Raji (cell line): Measurements from ENCODE around the gene CABLES1.

Source experiments
- POLR2A ChIP-seq: IDR thresholded peaks from 2 replicates; pipeline ENCODE4 v1.6.1; 2011; ENCODE audit warnings: low read depth, low read length, control low read depth; ENCODE audit not compliant: insufficient read depth

CABLES1 gene

DNA sequence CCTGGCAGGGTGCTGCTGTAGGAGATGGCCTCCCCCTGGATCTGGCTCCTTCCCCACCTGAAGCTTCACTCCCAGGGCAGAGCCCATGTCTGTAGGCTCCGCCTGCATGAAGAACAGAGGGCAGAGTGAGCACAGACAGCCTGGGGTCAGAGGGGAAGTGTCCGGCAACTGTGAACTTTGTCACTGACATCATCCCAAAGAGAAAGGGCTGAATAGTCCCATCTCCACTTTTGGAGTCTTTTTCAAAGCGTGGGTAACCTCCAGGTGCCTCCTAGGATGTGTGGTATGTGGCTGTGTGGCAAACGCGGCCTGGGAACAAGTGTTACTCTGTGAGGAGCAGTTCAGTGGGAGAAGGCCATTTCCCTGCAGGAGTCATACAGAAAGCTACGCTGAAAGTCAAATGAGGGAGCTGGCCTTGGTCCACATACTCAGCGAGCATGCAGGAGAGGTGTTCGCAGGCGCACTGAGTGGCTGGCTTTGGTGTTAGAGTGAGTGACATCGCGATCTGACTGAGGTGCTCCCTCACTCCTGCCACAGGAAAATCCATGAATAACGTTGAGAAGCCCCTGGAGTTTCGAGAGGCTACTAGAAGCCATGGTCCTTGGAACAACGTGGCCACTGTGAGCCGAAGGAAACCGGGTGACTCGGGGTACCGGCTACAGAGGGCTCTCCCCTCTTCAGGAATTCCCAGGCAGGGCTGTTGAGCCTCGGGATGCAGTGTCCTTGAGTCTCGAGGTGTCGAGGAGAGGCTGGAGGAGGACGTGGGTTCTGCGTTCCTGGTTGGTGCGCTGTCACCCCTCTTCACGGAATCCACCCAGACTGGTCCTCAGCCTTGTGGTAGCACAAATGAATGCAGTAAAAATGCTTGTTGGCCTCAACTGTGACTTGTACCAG is 54.7 kb downstream of the CABLES1 start:
- no peak for TF ChIP-seq POLR2A

- TF ChIP-seq POLR2A, result no peak
Observed at GRCh38 chr18:23191232-23191631, 55.9 kb downstream of the CABLES1 start.

- no peak for TF ChIP-seq POLR2A
Observed at GRCh38 chr18:23193742-23194141, 58.5 kb downstream of the CABLES1 start.

DNA sequence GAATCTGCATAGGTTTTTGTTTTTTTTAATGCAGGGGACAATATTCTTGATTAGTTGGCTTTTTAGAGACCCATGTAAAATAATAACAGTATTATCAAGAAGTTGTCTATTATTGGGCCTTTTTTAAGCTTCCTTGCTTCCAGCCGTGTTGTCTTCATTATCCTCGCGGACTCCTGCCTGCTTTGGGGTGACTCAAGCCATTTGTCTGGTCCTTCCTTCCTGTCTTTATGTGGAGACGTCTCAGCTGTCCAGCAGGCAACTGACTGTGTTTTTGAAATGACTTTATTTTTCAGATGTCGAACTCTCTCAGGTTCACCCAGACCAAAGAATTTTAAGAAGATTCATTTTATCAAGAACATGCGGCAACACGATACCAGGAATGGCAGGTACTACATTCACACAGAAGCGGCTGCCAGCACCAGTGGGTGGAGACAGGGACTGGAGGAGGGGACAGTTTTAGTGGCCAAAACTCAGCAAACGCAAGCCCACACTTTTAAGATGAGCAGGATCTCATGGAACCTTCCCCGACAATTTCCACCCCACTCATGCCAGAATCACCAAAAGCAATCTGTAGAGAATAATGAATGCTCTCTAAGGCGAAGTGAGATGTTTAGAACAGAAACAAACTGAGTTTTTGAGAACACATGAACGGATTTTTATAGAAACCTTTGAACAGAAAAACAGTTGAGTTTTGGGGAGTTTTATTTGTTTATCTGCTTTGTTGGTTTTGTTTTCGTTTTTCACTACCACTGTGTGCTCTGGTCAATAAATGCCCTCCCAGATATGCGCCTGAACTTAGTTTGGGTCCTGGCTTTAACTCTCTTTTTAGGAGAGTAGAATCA is 59.1 kb downstream of the CABLES1 start:
- no peak for TF ChIP-seq POLR2A

DNA sequence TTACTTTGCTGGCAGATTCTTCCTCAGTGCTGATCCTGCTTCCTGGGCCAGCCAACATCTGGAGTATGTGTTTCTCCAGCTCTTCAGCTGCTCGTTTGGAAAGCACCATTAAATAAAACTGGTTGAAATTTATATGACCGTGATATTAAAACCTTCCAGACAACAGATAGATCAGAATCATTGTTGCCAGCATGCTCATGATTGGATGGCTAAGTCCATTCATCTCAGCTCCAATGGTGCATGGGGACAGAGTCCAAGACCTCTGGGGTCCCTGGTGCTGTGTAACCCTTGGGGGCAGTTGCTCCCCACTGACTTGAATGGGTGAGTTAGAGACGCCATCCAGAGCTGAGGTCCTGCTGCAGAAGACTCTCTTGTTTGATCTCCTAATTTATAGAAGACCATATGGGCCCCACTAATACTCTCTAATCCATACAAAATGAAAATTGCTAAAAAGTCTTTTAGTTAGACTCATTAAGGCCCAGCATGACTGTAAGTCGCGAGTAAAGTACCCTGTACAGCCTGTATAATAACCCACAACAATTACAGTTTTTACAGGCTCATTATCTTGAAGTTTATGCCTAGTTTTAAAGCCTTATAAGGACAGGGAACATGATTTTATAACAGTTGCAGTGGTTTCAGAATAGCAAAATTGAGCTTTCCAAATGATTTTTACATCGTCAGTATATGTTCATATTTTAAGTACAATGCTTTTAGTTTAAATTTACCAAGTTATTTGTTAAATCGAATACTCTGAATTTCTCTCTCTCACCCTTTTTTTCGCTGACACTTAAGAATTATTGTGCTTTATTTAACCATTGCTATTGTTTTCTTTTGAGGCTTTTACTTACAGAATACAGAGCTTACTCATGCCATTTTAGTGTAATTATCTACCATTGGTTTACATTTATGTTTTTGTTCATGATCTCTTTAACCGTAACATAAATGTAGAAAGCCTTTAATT is 60.0 kb downstream of the CABLES1 start:
- TF ChIP-seq POLR2A, result no peak

GRCh38 chr18:23196119-23197007 is 61.1 kb downstream of the CABLES1 start:
- TF ChIP-seq POLR2A, result no peak

GRCh38 chr18:23198217-23198845 is 63.0 kb downstream of the CABLES1 start:
- TF ChIP-seq POLR2A, result no peak

- no peak for TF ChIP-seq POLR2A
Observed at GRCh38 chr18:23200756-23201155, 65.5 kb downstream of the CABLES1 start.

DNA sequence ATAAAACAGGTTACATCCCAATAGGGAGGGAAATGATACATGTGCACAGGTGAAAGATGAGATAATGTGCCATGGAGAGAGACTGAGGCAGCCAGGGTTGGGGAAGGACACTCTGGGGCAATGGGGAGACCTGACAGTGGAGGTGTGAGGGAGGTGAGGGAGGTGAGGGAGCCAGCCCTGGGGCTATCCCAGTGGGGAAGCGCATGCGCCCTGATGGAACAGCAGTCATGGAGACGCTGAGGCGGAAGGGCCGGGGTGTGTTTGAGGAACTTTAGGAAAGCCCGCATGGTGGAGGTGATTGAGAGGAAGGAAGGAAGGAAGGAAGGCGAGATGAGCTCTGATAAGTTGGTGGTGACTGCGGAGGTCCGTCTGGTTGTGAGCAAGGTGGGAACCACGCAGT is 66.5 kb downstream of the CABLES1 start:
- no peak for TF ChIP-seq POLR2A

DNA sequence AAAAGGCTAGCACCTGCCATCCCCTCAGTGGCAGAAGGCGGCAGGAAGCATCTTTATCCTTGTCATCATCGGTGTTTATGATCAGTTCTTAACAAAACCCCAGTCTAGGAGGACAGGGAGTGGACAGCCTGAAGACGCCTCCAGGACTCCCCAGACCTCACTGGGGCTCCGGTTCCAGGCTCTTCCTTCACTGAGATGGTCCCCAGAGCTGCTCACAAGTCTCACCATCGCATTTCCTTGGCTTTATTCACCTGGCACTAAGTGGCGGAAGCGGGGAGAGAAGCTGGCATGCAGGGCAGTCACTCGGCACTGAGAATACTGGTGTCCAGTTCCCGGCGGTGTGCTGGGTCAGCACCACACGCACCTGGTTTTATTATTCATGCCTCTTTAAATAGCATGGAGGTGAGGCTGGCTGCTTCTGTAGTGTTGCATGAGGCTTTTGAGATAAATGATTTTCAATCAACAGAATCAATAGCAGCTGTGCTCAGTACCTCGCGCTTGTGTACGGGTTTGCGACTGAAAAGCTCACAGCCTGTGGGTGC is 68.7 kb downstream of the CABLES1 start:
- no peak for TF ChIP-seq POLR2A

- no peak for TF ChIP-seq POLR2A
Observed at GRCh38 chr18:23204589-23205235, 69.4 kb downstream of the CABLES1 start.

DNA sequence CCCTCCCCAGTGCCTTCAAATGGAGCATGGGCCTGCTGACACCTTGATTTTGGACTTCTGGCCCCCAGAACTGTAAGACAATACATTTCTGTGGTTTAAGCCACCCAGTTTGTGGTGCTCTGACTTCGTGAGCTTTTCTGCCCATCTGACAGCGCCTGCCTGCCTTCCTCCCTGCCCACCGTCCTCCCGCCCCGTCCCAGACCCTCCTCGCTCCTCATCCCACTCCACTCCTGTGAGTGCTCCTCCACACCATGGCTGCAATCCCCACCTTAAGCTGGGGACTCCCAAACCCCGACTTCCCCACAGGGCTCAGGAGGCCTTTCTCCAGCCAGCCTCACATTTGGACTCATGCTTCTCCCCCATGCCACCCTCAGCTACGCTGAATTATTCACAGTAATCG is 70.7 kb downstream of the CABLES1 start:
- no peak for TF ChIP-seq POLR2A
